ENCODE measurements around the gene WDR46.

The WDR46 gene

GRCh38 chr6:33313709-33314514, 24.9 kb upstream of the WDR46 start, which contains the start of gene TAPBP:
Gene TAPBP (minus strand): TSS chr6:33314078. CDS start chr6:33314041, 37 bp downstream.
- DNase-seq: peak; percentile 64

- DNase-seq: no peak
Measured at GRCh38 chr6:33313105-33313708, 24.2 kb upstream of the WDR46 start.

- DNase-seq: peak; percentile 55
Measured at GRCh38 chr6:33312361-33313104, 23.5 kb upstream of the WDR46 start.

- DNase-seq: no peak
Measured at GRCh38 chr6:33306356-33306755, 17.3 kb upstream of the WDR46 start.

- no peak for DNase-seq
Measured at GRCh38 chr6:33305052-33305451, 16.0 kb upstream of the WDR46 start.

GRCh38 chr6:33304216-33304615, 15.2 kb upstream of the WDR46 start:
- no peak for DNase-seq

GRCh38 chr6:33301877-33302276, 12.8 kb upstream of the WDR46 start:
- no peak for DNase-seq

GRCh38 chr6:33299237-33299944, 10.4 kb upstream of the WDR46 start:
- DNase-seq: peak; percentile 94

- DNase-seq: peak; percentile 72
Measured at GRCh38 chr6:33298773-33299236, 9.8 kb upstream of the WDR46 start, which contains the start of gene RGL2. Gene RGL2 (minus strand): TSS chr6:33298942. CDS start chr6:33298610, 332 bp downstream.

- peak; percentile 87 for DNase-seq
Measured at GRCh38 chr6:33297956-33298772, 9.1 kb upstream of the WDR46 start.

- DNase-seq: no peak
Measured at GRCh38 chr6:33297406-33297955, 8.4 kb upstream of the WDR46 start.

GRCh38 chr6:33296797-33297405, 7.9 kb upstream of the WDR46 start:
- no peak for DNase-seq

GRCh38 chr6:33295621-33296369, 6.8 kb upstream of the WDR46 start:
- no peak for DNase-seq

GRCh38 chr6:33294086-33294823, 5.2 kb upstream of the WDR46 start:
- no peak for DNase-seq

GRCh38 chr6:33292996-33293682, 4.1 kb upstream of the WDR46 start:
- no peak for DNase-seq

GRCh38 chr6:33290459-33290858, 1.4 kb upstream of the WDR46 start:
- no peak for DNase-seq

- no peak for DNase-seq
Measured at GRCh38 chr6:33289784-33290315, 811 bp upstream of the WDR46 start.

Measured in fibroblast of skin of back (primary cell).